ENCODE data around the gene ZNF774.

- TF ChIP-seq TEAD4 (IDR thresholded peaks at IDR 0.05; ENCODE audit: low read depth, low read length): no peak
- TF ChIP-seq YY1 (IDR thresholded peaks at IDR 0.05; ENCODE audit: low read depth, low read length): no peak
- TF ChIP-seq CTCF (IDR thresholded peaks at IDR 0.05; ENCODE audit: control extremely low read depth in 1 of 3, insufficient read depth in 1 of 3, low read depth in 1 of 3, low read length in 3 of 3): no peak
- no peak for TF ChIP-seq POU5F1 (IDR thresholded peaks at IDR 0.05; ENCODE audit: low read depth, low read length)
Observed at GRCh38 chr15:90334304-90334731, 17.8 kb upstream of the ZNF774 start.

Data from H1 (cell line).